Activated T-cell treated with anti-CD3 and anti-CD28 coated beads for 4 hours (primary cell): Measurements from ENCODE around the gene VRK2.

ENCODE experiments used
- DNase-seq: peaks from one replicate; pipeline ENCODE4 v3.0.0-alpha.2; 2020

The VRK2 gene

GRCh38 chr2:58046585-58047372 lies at the start of gene VRK2:
Gene VRK2 (plus strand): TSS chr2:58046806. CDS start chr2:58048832, 2,026 bp downstream.
- peak; percentile 68 for DNase-seq

GRCh38 chr2:58006256-58006951 lies 40.2 kb upstream of the VRK2 start:
- no peak for DNase-seq

GRCh38 chr2:58006952-58007284 lies 39.7 kb upstream of the VRK2 start:
- DNase-seq: no peak

GRCh38 chr2:58010599-58010998 lies 36.0 kb upstream of the VRK2 start:
- no peak for DNase-seq

GRCh38 chr2:58019229-58019628 lies 27.4 kb upstream of the VRK2 start:
- DNase-seq: no peak

GRCh38 chr2:58025150-58025933 lies 21.3 kb upstream of the VRK2 start:
- no peak for DNase-seq

GRCh38 chr2:58027029-58027428 lies 19.6 kb upstream of the VRK2 start:
- DNase-seq: no peak

- DNase-seq: no peak
Measured at GRCh38 chr2:58030771-58031170, 15.8 kb upstream of the VRK2 start.

- no peak for DNase-seq
Measured at GRCh38 chr2:58032016-58032763, 14.4 kb upstream of the VRK2 start.

GRCh38 chr2:58032764-58033080 lies 13.9 kb upstream of the VRK2 start:
- DNase-seq: no peak

GRCh38 chr2:58033530-58033929 lies 13.1 kb upstream of the VRK2 start:
- DNase-seq: no peak

- no peak for DNase-seq
Measured at GRCh38 chr2:58035352-58035751, 11.3 kb upstream of the VRK2 start.

GRCh38 chr2:58039170-58039611 lies 7.4 kb upstream of the VRK2 start:
- DNase-seq: no peak

- DNase-seq: peak; percentile 19
Measured at GRCh38 chr2:58042486-58042970, 4.1 kb upstream of the VRK2 start.

GRCh38 chr2:58044145-58044544 lies 2.5 kb upstream of the VRK2 start:
- DNase-seq: no peak

- no peak for DNase-seq
Measured at GRCh38 chr2:58045580-58046334, 849 bp upstream of the VRK2 start.

- DNase-seq: no peak
Measured at GRCh38 chr2:58046335-58046584, 346 bp upstream of the VRK2 start.

- no peak for DNase-seq
Measured at GRCh38 chr2:58047373-58047935, 848 bp downstream of the VRK2 start.

- DNase-seq: no peak
Measured at GRCh38 chr2:58047961-58048360, 1.4 kb downstream of the VRK2 start.

GRCh38 chr2:58051445-58051844 lies 4.8 kb downstream of the VRK2 start:
- no peak for DNase-seq

- no peak for DNase-seq
Measured at GRCh38 chr2:58052978-58053377, 6.4 kb downstream of the VRK2 start.

- DNase-seq: no peak
Measured at GRCh38 chr2:58054264-58054663, 7.7 kb downstream of the VRK2 start.
